NT2/D1 (cell line): ENCODE results near the gene OR6S1.

ENCODE experiments used
- DNase-seq: peaks from one replicate; pipeline ENCODE4 v3.0.0-alpha.2; 2011; ENCODE audit warnings: low read depth, low spot score
- H3K27me3 ChIP-seq: 2 replicates; pipeline ENCODE4 v1.6.0; 2011; ENCODE audit warnings: mild to moderate bottlenecking; ENCODE audit not compliant: insufficient read length, insufficient read depth
- H3K36me3 ChIP-seq: 2 replicates; pipeline ENCODE4 v1.6.1; 2011; ENCODE audit warnings: mild to moderate bottlenecking, low read length, mixed read lengths; ENCODE audit not compliant: insufficient read depth, insufficient read length
- H3K4me1 ChIP-seq: 2 replicates; pipeline ENCODE4 v1.5.1; 2011; ENCODE audit not compliant: insufficient read depth, insufficient read length
- H3K4me3 ChIP-seq: 2 replicates; pipeline ENCODE4 v1.5.1; 2011; ENCODE audit warnings: low read depth; ENCODE audit not compliant: insufficient read length
- H3K9ac ChIP-seq: 2 replicates; pipeline ENCODE4 v1.6.0; 2011; ENCODE audit warnings: low read depth; ENCODE audit not compliant: insufficient read length
- H3K9me3 ChIP-seq: 2 replicates; pipeline ENCODE4 v1.5.1; 2011; ENCODE audit warnings: mild to moderate bottlenecking, low read length; ENCODE audit not compliant: insufficient read depth
- SUZ12 ChIP-seq: IDR thresholded peaks from 2 replicates; pipeline ENCODE4 v1.6.1; 2011; ENCODE audit not compliant: insufficient read length, insufficient read depth; ENCODE audit errors: extremely low read depth
- YY1 ChIP-seq: IDR thresholded peaks from 2 replicates; pipeline ENCODE4 v1.6.1; 2011; ENCODE audit not compliant: insufficient read length, insufficient read depth
- ZNF274 ChIP-seq: IDR thresholded peaks from 2 replicates; pipeline ENCODE4 v1.6.1; 2011; ENCODE audit warnings: mild to moderate bottlenecking, low read depth, low read length

Gene OR6S1

DNA sequence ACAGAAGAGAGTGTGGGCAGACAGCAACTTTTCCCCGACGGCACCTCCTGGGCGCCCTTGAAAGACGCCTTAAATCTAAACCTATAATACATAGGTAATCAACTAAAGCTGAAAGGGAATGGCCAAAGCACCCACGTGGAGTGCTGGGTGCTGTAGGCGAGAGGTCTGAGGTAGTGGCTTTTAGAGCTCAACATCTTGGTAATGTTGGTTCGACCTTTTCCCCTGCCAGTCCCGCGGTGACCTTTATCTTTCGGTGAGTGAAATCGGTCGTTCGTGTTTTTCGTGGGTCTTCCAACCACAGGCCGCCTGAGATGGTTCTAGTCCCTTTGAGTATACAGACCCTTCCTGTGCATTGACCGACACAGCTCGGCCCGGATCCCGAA, 9.1 kb downstream of the OR6S1 start:
- Histone ChIP-seq H3K4me1 (no peaks in the 10 kb centered on the region), H3K9me3 (no peaks in the 10 kb centered on the region), H3K4me3 (peak overlapping the region; percentile 44), H3K27me3 (peaks cover 18% of the 10 kb centered on the region), H3K9ac (peak overlapping the region; percentile 57), H3K36me3 (no peaks in the 10 kb centered on the region)
- DNase-seq, result no peak
- no peak for TF ChIP-seq ZNF274

DNA sequence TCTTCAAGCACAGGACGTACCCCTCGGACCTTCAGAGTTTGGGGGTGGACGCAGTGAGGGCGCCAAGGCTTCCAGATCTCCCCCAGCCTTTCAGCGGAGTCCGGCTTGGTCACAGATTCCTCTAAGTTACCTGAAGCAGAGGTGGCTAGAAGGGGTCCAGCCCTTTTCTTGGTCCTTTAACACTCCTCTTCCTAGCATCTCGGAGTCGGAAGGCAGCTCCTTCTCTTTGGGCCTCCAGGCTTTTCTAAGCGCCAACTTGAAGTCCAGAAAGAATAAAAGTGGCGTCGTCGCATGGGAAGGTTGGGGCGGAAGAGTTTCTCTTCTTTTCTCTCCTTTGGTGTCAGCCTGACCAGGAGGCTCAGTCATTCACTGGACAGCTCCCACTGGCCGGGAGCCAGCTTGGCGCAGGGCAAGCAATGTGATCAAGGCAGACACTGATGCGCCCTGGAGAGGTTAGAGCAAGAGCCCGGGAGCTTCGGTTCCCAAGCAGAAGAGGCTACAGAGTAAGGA, 9.6 kb downstream of the OR6S1 start:
- Histone ChIP-seq H3K9ac (peak overlapping the region; percentile 46), H3K27me3 (peaks cover 23% of the 10 kb centered on the region), H3K9me3 (no peaks in the 10 kb centered on the region), H3K4me3 (peak overlapping the region; percentile 44), H3K4me1 (no peaks in the 10 kb centered on the region), H3K36me3 (no peaks in the 10 kb centered on the region)
- TF ChIP-seq SUZ12 (no peak), YY1 (no peak), ZNF274 (no peak)
- no peak for DNase-seq

DNA sequence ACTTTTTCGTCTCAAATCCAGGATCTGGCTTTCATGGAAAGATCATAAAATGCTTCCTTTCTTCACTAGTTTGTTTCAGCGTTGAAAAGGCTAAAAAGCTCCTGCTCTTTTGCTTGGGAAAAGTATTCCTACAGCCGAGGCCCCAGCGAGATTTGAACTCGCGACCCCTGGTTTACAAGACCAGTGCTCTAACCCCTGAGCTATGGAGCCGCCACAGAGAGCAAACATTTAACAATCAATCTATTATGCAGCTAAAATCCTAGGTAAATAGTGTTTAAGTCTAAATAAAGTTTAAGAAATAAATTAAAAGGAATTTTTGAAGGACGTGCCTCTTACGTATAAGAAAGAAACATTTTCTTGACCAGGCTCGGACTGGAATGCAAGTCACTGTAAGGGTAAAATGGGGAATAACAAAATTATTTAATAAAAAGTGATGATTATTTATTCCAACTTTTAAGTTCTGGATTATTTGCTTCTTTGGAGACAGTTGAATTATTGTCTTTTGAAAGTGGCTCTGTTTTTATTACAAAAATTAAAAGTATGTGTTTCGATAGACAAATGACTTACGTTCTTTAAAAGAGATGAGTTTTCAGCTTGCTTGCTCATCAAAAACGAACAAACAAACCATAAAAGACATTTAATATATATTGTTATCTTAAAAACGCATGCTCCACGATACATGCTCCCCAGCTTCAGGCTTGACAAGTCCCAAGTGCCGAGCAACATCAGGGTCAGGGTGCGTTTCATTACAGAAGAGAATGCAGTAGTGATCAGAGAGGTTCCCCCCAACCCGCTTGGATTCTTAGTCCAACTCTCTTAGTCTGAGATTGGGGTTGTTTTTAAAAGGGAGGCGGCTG, 10.2 kb downstream of the OR6S1 start:
- H3K27me3 ChIP-seq, result peaks cover 30% of the 10 kb centered on the region
- peak overlapping the region; percentile 89 for H3K4me3 ChIP-seq
- H3K9me3 ChIP-seq, result no peaks in the 10 kb centered on the region
- no peaks in the 10 kb centered on the region for H3K36me3 ChIP-seq
- DNase-seq, result no peak
- no peak for TF ChIP-seq ZNF274
- TF ChIP-seq SUZ12, result no peak
- no peak for TF ChIP-seq YY1
- peak overlapping the region; percentile 86 for H3K9ac ChIP-seq
- H3K4me1 ChIP-seq, result no peaks in the 10 kb centered on the region

DNA sequence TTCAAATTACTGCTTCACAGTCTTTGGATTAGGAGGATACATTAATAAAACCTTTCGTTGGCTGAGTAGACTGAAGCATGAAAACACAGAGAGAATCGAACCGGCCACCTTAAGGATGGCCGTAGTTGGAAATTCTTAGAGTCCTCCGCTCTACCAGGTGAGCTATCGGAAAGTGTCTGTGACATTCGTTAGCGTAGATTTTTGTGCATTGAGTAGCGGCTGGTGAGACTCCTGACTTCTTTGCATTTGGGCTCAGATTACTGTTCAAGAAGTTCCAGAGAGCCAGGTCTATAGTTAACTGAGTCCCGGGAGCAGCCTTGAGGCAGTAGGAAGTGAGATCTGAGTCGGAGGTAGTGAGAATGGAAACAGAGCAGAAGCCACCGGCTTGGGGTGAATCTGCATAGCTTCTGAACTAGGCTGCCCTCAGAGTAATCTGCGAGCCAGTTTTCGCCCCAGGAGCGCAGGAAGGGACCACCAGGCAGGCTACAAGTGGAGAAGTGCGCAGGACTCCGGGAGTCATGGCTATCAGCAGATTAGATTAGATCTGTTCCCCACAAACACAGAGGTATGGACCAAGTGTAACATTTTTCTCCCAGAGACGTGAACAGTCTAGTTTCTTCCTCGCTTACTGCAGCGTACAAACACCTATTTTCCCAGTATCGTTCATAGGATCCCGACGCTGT, 11.0 kb downstream of the OR6S1 start:
- H3K4me3 ChIP-seq, result peak overlapping the region; percentile 89
- no peaks in the 10 kb centered on the region for H3K4me1 ChIP-seq
- H3K9ac ChIP-seq, result peak overlapping the region; percentile 86
- H3K36me3 ChIP-seq, result no peaks in the 10 kb centered on the region
- TF ChIP-seq SUZ12 (no peak), ZNF274 (no peak), YY1 (no peak)
- H3K9me3 ChIP-seq, result no peaks in the 10 kb centered on the region
- H3K27me3 ChIP-seq, result peaks cover 30% of the 10 kb centered on the region
- no peak for DNase-seq

DNA sequence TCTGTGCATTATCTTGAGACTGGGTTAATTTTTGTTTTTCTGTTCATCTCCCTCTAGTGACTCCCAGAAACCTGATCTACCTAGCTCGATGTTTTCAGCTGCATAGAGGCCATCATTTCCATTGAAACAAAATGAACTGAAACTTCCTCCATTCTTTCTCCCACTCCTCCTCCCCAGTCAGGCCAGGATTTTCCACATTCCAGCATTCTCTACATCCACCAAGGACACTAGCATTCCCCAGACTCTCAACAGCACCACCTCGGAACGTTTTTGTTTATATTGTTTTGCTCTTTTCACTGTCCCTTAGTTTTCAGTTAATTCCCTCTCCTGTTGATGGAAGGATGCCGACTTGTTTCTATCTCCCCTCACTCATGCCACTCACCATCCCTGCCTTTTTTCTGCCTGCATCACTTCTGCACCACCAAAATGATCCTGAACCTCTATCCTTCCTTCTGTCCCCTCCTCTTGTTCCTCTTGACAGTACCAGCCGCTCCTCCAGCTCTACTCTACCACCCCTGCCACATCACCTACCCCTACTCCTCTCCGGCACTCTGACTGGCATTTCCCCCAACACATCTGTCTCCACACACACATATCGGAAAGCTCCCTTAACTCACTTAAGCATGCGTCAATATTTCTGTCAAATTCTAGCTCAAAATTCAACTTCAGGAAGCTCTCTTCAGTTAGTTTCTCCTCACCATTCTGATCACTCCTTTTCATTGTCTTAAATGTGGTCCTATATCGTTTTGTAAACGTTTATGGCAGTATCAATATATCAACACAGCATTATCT, 13.2 kb downstream of the OR6S1 start:
- no peaks in the 10 kb centered on the region for H3K36me3 ChIP-seq
- H3K9me3 ChIP-seq, result no peaks in the 10 kb centered on the region
- H3K9ac ChIP-seq, result no peak overlapping the region
- no peaks in the 10 kb centered on the region for H3K4me1 ChIP-seq
- DNase-seq, result no peak
- H3K4me3 ChIP-seq, result no peak overlapping the region
- TF ChIP-seq SUZ12, result no peak
- peaks cover 25% of the 10 kb centered on the region for H3K27me3 ChIP-seq

DNA sequence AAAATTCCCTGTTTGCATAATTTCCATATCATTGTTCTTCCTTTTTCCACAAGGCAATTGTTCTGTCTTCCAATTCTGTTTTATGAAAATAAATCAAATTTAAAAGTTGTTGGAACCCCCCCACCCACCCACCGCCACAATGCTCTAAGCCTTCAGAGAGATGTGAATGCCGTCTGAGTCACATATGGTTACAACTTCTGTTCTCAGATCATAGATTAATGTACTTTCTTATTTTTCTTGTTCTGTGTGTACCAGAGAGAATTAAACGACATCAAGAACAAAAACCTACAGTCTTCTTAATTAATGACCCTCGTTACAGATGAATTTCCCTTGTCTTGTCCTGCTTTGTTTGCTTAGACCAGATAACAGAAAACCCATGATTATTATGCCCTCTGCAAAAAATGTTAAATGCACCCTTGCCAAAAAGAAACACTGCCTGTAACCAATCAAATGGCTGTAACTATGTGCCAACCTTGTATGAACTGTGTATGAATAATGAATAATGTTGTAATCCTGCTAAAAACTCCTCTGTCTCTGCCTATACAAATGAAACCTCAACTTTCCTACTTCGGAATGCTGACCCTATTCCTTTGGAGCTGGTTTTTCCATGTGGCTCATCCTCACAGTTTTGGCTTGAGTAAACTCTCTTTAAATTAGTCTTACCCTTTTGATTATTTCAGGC, 14.0 kb downstream of the OR6S1 start:
- no peaks in the 10 kb centered on the region for H3K4me1 ChIP-seq
- no peaks in the 10 kb centered on the region for H3K9me3 ChIP-seq
- H3K27me3 ChIP-seq, result peaks cover 25% of the 10 kb centered on the region
- TF ChIP-seq YY1 (no peak), SUZ12 (no peak), ZNF274 (no peak)
- DNase-seq, result no peak
- H3K9ac ChIP-seq, result no peak overlapping the region
- no peak overlapping the region for H3K4me3 ChIP-seq
- no peaks in the 10 kb centered on the region for H3K36me3 ChIP-seq

DNA sequence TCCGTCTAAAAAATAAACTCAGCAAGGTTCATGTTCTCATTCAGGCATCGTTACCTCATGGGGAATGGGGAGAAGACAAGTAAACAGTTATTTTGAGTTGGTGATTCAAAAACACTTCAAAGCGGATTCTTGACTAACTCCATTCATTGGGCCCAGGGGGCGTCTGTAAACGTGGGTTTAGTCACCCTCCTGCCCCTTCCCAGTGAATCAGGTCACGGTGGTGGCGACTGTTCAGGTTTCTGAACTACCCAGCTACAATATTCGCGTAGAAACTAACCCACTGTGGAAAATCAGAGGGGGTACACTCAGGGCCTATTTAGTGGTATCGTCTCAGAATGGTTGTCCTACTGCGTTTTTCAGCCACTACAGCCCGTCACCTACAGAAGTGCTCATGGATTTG, 15.2 kb downstream of the OR6S1 start:
- Histone ChIP-seq H3K4me1 (no peaks in the 10 kb centered on the region), H3K9ac (peak overlapping the region; percentile 29), H3K36me3 (no peaks in the 10 kb centered on the region), H3K9me3 (no peaks in the 10 kb centered on the region), H3K4me3 (peak overlapping the region; percentile 62), H3K27me3 (peaks cover 25% of the 10 kb centered on the region)
- DNase-seq, result no peak
- TF ChIP-seq SUZ12, result no peak
- no peak for TF ChIP-seq YY1
- no peak for TF ChIP-seq ZNF274
